CD4-positive, alpha-beta memory T cell (primary cell): ENCODE results near the gene INPP4B. TPM values are rescaled to one million over a fixed set of nuclear protein-coding genes. Genes with fewer than 3 reads are reported as not detected.

Experiments used
- CTCF ChIA-PET: fragments of 350-600 bp; sonication (Branson Sonifier 250); formaldehyde crosslinking; loops from one replicate; lab custom pipeline; 2021; ENCODE audit warnings: inconsistent platforms; ENCODE audit not compliant: partially characterized antibody; lab: Charles Lee
- POLR2A ChIA-PET: fragments of 350-600 bp; sonication (Branson Sonifier 250); formaldehyde crosslinking; loops from one replicate; lab custom pipeline; 2021; ENCODE audit not compliant: partially characterized antibody; lab: Charles Lee
- DNase-seq, 5 donors: peaks; one replicate each; pipeline versions ENCODE4 v3.0.0 to v3.0.0-alpha.2; 2020 to 2022; ENCODE audit warnings: mixed read lengths in 1 of 5
- H3K27ac ChIP-seq: one replicate; pipeline ENCODE4 v1.7.0; 2013; ENCODE audit warnings: low read depth, low read length
- H3K27me3 ChIP-seq: 2 replicates; pipeline ENCODE4 v1.7.0; 2013; ENCODE audit warnings: mild to moderate bottlenecking, low read length, moderate library complexity; ENCODE audit not compliant: insufficient read depth
- H3K36me3 ChIP-seq: 2 replicates; pipeline ENCODE4 v1.7.0; 2013; ENCODE audit warnings: mild to moderate bottlenecking, low read length, moderate library complexity; ENCODE audit not compliant: insufficient read depth
- H3K4me1 ChIP-seq: 2 replicates; pipeline ENCODE4 v1.7.0; 2013; ENCODE audit warnings: mild to moderate bottlenecking, low read length, moderate library complexity; ENCODE audit not compliant: insufficient read depth
- H3K4me3 ChIP-seq, 2 donors: one replicate each; pipeline ENCODE4 v1.7.0; 2013; ENCODE audit warnings: low read length in 2 of 2, mild to moderate bottlenecking in 1 of 2
- H3K9me3 ChIP-seq, 2 donors: one replicate each; pipeline ENCODE4 v1.7.0; 2013; ENCODE audit warnings: low read length in 2 of 2, control low read depth in 1 of 2; ENCODE audit not compliant: control insufficient read depth in 1 of 2
- H3K27ac Mint-ChIP-seq, 7 donors: one replicate each; pipeline ENCODE4 v1.8.0; 2020 to 2021; ENCODE audit warnings: mixed read lengths in 7 of 7, mild to moderate bottlenecking in 6 of 7, inconsistent platforms in 3 of 7, moderate library complexity in 3 of 7
- H3K27me3 Mint-ChIP-seq, 2 donors: one replicate each; pipeline ENCODE4 v1.8.0; 2020 to 2021; ENCODE audit warnings: mixed read lengths in 2 of 2
- H3K36me3 Mint-ChIP-seq, 2 donors: one replicate each; pipeline ENCODE4 v1.8.0; 2020 to 2021; ENCODE audit warnings: mixed read lengths in 2 of 2, inconsistent platforms in 1 of 2, mild to moderate bottlenecking in 1 of 2
- H3K4me1 Mint-ChIP-seq, 4 donors: one replicate each; pipeline ENCODE4 v1.8.0; 2020 to 2021; ENCODE audit warnings: mixed read lengths in 4 of 4, mild to moderate bottlenecking in 1 of 4
- H3K4me3 Mint-ChIP-seq, 8 donors: one replicate each; pipeline ENCODE4 v1.8.0; 2020 to 2021; ENCODE audit warnings: mixed read lengths in 8 of 8, mild to moderate bottlenecking in 7 of 8, moderate library complexity in 6 of 8, inconsistent platforms in 3 of 8
- H3K9me3 Mint-ChIP-seq, 8 donors: one replicate each; pipeline ENCODE4 v1.8.0; 2020 to 2021; ENCODE audit warnings: mixed read lengths in 8 of 8, mild to moderate bottlenecking in 5 of 8, inconsistent platforms in 3 of 8, moderate library complexity in 1 of 8
- intact Hi-C: fragments of 100-400 bp; cut with micrococcal nuclease; formaldehyde crosslinking; loops from one replicate; pipeline ENCODE4 v1.15.1; 2023
- polyA plus RNA-seq, 2 donors: library from polyadenylated mRNA; unstranded; fragments of 300-500 nt; fragmentation: Illumina TruSeq; gene quantifications; one replicate each; pipeline ENCODE4 v1.2.3, GENCODE V29; 2021
- total RNA-seq, 2 experiments: library from RNA; stranded (reverse); gene quantifications; one replicate each; pipeline ENCODE4 v1.2.3, GENCODE V29; 2021

Gene INPP4B
- total and polyA plus RNA-seq, 4 experiments from 2014 or later = 76.7 to 112 (median 80.8) TPM

DNA sequence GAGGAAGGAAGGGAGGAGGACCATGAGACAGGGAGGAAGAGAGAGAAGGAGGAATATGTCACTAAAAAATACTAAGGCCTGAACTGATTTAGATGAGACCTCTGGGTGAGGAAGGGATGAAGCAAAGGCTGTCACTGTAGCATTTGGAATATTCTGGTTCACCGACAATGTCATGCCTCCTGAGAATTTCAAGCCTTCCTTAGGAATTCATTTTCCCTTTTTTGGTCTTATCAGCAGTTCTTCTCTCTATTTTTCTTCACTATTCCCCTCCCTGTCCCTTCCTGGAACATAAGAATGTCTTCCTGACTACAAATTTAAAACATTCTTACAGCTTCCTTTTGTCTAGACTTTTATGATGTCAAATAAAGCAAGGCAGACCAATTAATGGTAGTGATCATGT is 527.8 kb downstream of the INPP4B start:
- H3K27me3 Mint-ChIP-seq = no peaks in the 10 kb centered on the region

DNA sequence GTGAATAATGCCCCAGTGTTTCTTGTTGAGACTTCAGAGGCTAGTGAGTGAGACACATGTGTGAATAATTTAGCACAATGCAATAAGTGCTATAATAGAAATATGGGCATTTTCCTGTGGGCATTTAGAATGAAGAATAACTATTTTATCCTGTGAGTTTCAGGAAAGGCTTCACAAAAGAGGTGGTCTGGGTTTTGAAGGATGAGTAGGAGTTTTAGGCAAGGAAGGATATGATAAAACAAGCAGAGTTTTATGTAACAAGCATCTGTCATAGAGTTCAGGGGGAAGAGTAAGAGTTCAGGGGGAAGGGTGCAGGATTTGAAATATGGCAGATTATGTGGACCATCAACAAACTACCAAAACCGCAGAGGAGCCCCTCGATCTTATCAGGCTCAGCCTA is 529.2 kb downstream of the INPP4B start:
- POLR2A ChIA-PET = no interaction called here
- DNase-seq = no peak
- CTCF ChIA-PET = interaction anchor here (1.4 kb wide), 1 partner anchor 36 kb away, joined by 3 read pairs; no protein-coding TSS in a partner anchor
- Histone ChIP-seq H3K27me3 (no peaks in the 10 kb centered on the region), H3K9me3 (no peaks in the 10 kb centered on the region), H3K4me3 (no peak overlapping the region), H3K27ac (no peak overlapping the region), H3K4me1 (peaks cover 80% of the 10 kb centered on the region), H3K36me3 (peaks cover 18% of the 10 kb centered on the region)
- peaks cover 72 to 76% of the 10 kb centered on the region in 2 donors for H3K36me3 Mint-ChIP-seq
- H3K4me3 Mint-ChIP-seq = peak overlapping the region in 1 of 8 donors; percentile 9
- H3K27ac Mint-ChIP-seq = peak overlapping the region in 5 of 7 donors; percentile 10 to 82 (median 78)
- no peaks in the 10 kb centered on the region for H3K27me3 Mint-ChIP-seq
- H3K4me1 Mint-ChIP-seq = peaks cover 75 to 96% (median 89%) of the 10 kb centered on the region in 4 donors
- H3K9me3 Mint-ChIP-seq = peaks cover 0 to 4% (median 0%) of the 10 kb centered on the region in 8 donors
- intact Hi-C loops = no loop called here

More for the DNA sequence above, 527.8 kb downstream of the INPP4B start:
- peaks cover 0 to 4% (median 0%) of the 10 kb centered on the region in 8 donors for H3K9me3 Mint-ChIP-seq
- peaks cover 69 to 74% of the 10 kb centered on the region in 2 donors for H3K36me3 Mint-ChIP-seq
- peak overlapping the region; percentile 6 to 83 (median 28) for H3K27ac Mint-ChIP-seq
- peaks cover 73% of the 10 kb centered on the region for H3K4me1 ChIP-seq
- peak overlapping the region in 2 of 8 donors; percentile 22 to 47 for H3K4me3 Mint-ChIP-seq
- peaks cover 4% of the 10 kb centered on the region for H3K36me3 ChIP-seq
- no peak overlapping the region for H3K4me3 ChIP-seq
- ChIA-PET POLR2A (no interaction called here), CTCF (no interaction called here)
- DNase-seq = no peak
- H3K27ac ChIP-seq = no peak overlapping the region
- intact Hi-C loops = loop anchor here (2.0 kb wide), 1 partner anchor 13 kb away; no protein-coding TSS in a partner anchor
- H3K9me3 ChIP-seq = no peaks in the 10 kb centered on the region
- H3K27me3 ChIP-seq = no peaks in the 10 kb centered on the region
- peaks cover 74 to 83% (median 78%) of the 10 kb centered on the region in 4 donors for H3K4me1 Mint-ChIP-seq

DNA sequence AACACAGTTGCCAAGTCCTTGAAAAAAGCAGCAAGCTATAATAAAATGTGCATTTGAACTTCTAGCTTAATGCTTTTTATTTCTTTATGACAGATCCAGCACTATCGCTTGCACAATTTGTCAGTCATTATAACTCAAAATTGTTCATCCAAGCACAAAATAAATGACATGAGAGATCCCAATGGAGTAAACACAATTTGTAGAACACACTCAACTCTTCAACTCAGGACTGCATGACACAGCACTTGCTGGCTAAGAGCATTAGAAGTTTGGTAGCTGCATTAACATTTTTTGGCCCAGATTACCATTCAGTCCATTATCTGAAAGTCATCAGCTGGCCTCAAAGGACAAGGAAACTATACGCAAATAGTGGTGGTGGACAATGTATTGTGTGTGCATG is 530.1 kb downstream of the INPP4B start:
- peaks cover 80% of the 10 kb centered on the region for H3K4me1 ChIP-seq
- H3K27ac Mint-ChIP-seq = peak overlapping the region in 4 of 7 donors; percentile 10 to 60 (median 40)
- DNase-seq = no peak
- no peaks in the 10 kb centered on the region for H3K9me3 ChIP-seq
- peaks cover 72 to 76% of the 10 kb centered on the region in 2 donors for H3K36me3 Mint-ChIP-seq
- no peaks in the 10 kb centered on the region for H3K9me3 Mint-ChIP-seq
- H3K27me3 ChIP-seq = no peaks in the 10 kb centered on the region
- H3K4me3 ChIP-seq = no peak overlapping the region
- CTCF ChIA-PET = interaction anchor here (0.9 to 1.7 kb wide), 4 partner anchors 9 to 91 kb away, joined by 3 to 4 read pairs (median 4); no protein-coding TSS in a partner anchor
- peak overlapping the region in 3 of 8 donors; percentile 4 to 49 (median 11) for H3K4me3 Mint-ChIP-seq
- POLR2A ChIA-PET = no interaction called here
- peaks cover 23% of the 10 kb centered on the region for H3K36me3 ChIP-seq
- H3K4me1 Mint-ChIP-seq = peaks cover 72 to 98% (median 89%) of the 10 kb centered on the region in 4 donors
- intact Hi-C loops = no loop called here
- no peaks in the 10 kb centered on the region for H3K27me3 Mint-ChIP-seq
- H3K27ac ChIP-seq = no peak overlapping the region

DNA sequence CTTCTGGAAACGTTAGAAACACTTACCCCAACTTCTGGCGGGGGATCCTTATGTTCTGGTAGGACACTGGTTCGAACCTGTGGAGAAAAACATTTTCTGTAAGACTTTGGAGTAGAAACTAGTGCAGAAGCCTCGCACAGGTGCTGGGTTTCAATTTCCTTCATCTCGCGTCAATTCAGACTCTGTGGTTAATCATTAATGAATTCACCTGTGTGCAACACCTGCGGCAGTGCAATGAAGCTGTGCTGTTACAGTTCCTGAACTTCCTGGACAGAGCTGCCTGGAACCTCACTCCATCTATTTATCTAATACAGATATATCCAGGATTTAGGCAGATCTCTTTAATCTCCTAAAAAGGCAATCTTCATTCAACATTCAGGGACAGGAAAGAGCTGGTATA is 531.4 kb downstream of the INPP4B start:
- Histone ChIP-seq H3K27ac (peak overlapping the region; percentile 7), H3K4me3 (no peak overlapping the region), H3K27me3 (no peaks in the 10 kb centered on the region), H3K9me3 (no peaks in the 10 kb centered on the region), H3K36me3 (peaks cover 23% of the 10 kb centered on the region), H3K4me1 (peaks cover 71% of the 10 kb centered on the region)
- peak overlapping the region; percentile 27 to 83 (median 72) for H3K4me3 Mint-ChIP-seq
- intact Hi-C loops = no loop called here
- ChIA-PET CTCF (interaction anchor here (1.1 to 2.5 kb wide), 3 partner anchors 9 to 28 kb away, joined by 3 to 5 read pairs (median 4); no protein-coding TSS in a partner anchor), POLR2A (interaction anchor here (0.6 to 0.8 kb wide), 2 partner anchors 32 to 49 kb away, joined by 3 read pairs; no protein-coding TSS in a partner anchor)
- no peaks in the 10 kb centered on the region for H3K27me3 Mint-ChIP-seq
- H3K4me1 Mint-ChIP-seq = peaks cover 63 to 94% (median 78%) of the 10 kb centered on the region in 4 donors
- peak in 2 of 5 donors; percentile 11 to 37 for DNase-seq
- peaks cover 65 to 74% of the 10 kb centered on the region in 2 donors for H3K36me3 Mint-ChIP-seq
- H3K27ac Mint-ChIP-seq = peak overlapping the region; percentile 59 to 91 (median 81)
- H3K9me3 Mint-ChIP-seq = no peaks in the 10 kb centered on the region

DNA sequence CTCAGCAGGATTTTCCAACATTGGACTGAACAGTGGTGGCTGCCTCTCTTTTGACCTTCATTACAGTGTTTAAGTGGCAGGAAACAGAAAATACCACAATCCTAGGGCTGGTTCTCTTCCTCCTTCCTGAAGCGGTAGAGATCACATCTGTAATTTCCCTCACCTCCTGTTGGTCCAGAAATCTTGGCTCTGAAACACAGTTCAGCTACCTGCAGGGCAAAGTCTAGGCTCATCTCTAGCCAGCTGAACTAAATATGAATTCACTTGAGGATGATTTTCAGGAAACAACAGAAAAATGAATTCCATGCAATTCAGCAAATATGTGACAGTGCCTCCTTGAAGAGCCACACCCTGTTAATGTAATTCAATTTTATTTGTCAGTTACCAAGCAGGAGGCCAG is 531.9 kb downstream of the INPP4B start:
- Mint-ChIP-seq H3K36me3 (peaks cover 64 to 74% of the 10 kb centered on the region in 2 donors), H3K4me1 (peaks cover 63 to 94% (median 77%) of the 10 kb centered on the region in 4 donors), H3K27me3 (no peaks in the 10 kb centered on the region), H3K9me3 (no peaks in the 10 kb centered on the region), H3K27ac (peak overlapping the region; percentile 6 to 90 (median 74)), H3K4me3 (peak overlapping the region in 7 of 8 donors; percentile 27 to 83 (median 74))
- H3K36me3 ChIP-seq = peaks cover 23% of the 10 kb centered on the region
- no peaks in the 10 kb centered on the region for H3K27me3 ChIP-seq
- peaks cover 71% of the 10 kb centered on the region for H3K4me1 ChIP-seq
- DNase-seq = no peak
- POLR2A ChIA-PET = interaction anchor here (1.0 kb wide), 3 partner anchors 9 to 91 kb away, joined by 3 to 4 read pairs (median 3); no protein-coding TSS in a partner anchor
- intact Hi-C loops = no loop called here
- no peak overlapping the region for H3K4me3 ChIP-seq
- H3K9me3 ChIP-seq = no peaks in the 10 kb centered on the region
- peak overlapping the region; percentile 7 for H3K27ac ChIP-seq
- CTCF ChIA-PET = interaction anchor here (1.0 to 2.5 kb wide), 5 partner anchors 10 to 401 kb away, joined by 3 to 5 read pairs (median 3); no protein-coding TSS in a partner anchor

DNA sequence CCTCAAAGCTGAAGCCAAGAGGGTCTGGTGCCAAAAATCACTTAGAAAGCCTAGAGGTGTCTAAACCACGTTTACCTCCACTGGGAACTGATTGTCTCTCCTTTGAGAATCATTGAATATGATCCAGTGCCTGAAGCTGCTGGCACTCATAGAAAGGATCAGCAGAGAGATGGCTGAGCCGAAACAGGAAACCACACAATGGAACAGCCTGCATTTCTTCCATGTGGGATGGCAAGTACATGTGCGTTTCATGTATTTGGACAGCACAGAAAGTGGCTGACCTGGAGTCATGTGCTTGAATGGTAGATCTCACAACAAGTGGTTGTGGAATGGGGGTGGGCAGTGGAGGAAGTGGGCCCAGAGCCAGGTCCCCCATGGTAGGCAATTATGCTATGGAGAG is 533.7 kb downstream of the INPP4B start:
- intact Hi-C loops = no loop called here
- ChIA-PET POLR2A (no interaction called here), CTCF (interaction anchor here (1.2 kb wide), 1 partner anchor 255 kb away, joined by 3 read pairs; no protein-coding TSS in a partner anchor)
- peaks cover 49 to 79% (median 64%) of the 10 kb centered on the region in 4 donors for H3K4me1 Mint-ChIP-seq
- Histone ChIP-seq H3K4me1 (peaks cover 62% of the 10 kb centered on the region), H3K27ac (no peak overlapping the region), H3K27me3 (no peaks in the 10 kb centered on the region), H3K36me3 (peaks cover 23% of the 10 kb centered on the region), H3K9me3 (no peaks in the 10 kb centered on the region), H3K4me3 (no peak overlapping the region)
- peaks cover 52 to 71% of the 10 kb centered on the region in 2 donors for H3K36me3 Mint-ChIP-seq
- peak overlapping the region in 4 of 7 donors; percentile 17 to 77 (median 54) for H3K27ac Mint-ChIP-seq
- H3K27me3 Mint-ChIP-seq = no peaks in the 10 kb centered on the region
- no peak overlapping the region for H3K4me3 Mint-ChIP-seq
- no peaks in the 10 kb centered on the region for H3K9me3 Mint-ChIP-seq
- DNase-seq = no peak

DNA sequence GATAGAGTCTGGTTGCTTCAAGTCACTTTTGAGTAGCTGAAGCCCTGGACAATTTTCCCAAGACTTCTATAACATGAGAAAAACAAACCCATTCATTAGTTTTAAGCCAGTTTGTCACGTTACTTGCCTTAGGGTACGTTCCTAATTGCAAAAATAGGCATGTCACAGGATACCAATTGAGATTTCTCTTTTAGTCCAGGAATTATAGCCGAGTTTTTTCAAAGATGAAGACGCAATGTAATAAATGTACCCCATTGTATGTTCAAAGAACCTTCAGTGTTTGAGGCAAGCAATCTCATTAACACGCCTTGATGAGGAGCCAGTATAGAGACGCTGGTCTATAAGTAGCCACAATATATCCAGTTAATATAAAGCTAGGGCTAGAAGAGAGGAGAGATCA is 534.2 kb downstream of the INPP4B start:
- H3K36me3 ChIP-seq = peaks cover 23% of the 10 kb centered on the region
- POLR2A ChIA-PET = no interaction called here

More for the DNA sequence above, 534.2 kb downstream of the INPP4B start:
- no peak overlapping the region for H3K4me3 ChIP-seq
- no peak overlapping the region for H3K27ac ChIP-seq
- no peak overlapping the region for H3K4me3 Mint-ChIP-seq
- H3K9me3 Mint-ChIP-seq = no peaks in the 10 kb centered on the region
- peak overlapping the region in 4 of 7 donors; percentile 8 to 69 (median 56) for H3K27ac Mint-ChIP-seq
- no peaks in the 10 kb centered on the region for H3K27me3 Mint-ChIP-seq
- peaks cover 51 to 71% of the 10 kb centered on the region in 2 donors for H3K36me3 Mint-ChIP-seq
- H3K9me3 ChIP-seq = no peaks in the 10 kb centered on the region
- H3K4me1 Mint-ChIP-seq = peaks cover 48 to 79% (median 63%) of the 10 kb centered on the region in 4 donors
- intact Hi-C loops = no loop called here
- CTCF ChIA-PET = interaction anchor here (1.2 kb wide), 1 partner anchor 255 kb away, joined by 3 read pairs; no protein-coding TSS in a partner anchor
- no peak for DNase-seq
- H3K4me1 ChIP-seq = peaks cover 60% of the 10 kb centered on the region
- no peaks in the 10 kb centered on the region for H3K27me3 ChIP-seq
